Chondrocyte (in vitro differentiated cells): ENCODE data around the gene PADI2. TPM values are rescaled to one million over a fixed set of nuclear protein-coding genes. Genes with fewer than 3 reads are reported as not detected.

Experiments
- DNase-seq: peaks from one replicate; pipeline ENCODE4 v3.0.0; 2021; ENCODE audit warnings: mixed read lengths, low spot score
- H3K27ac Mint-ChIP-seq: one replicate; pipeline ENCODE4 v1.8.0; 2021; ENCODE audit warnings: mild to moderate bottlenecking, moderate library complexity, mixed read lengths; ENCODE audit not compliant: unreplicated experiment
- H3K27me3 Mint-ChIP-seq: 2 replicates; pipeline ENCODE4 v1.8.0; 2021; ENCODE audit warnings: low read depth, mixed read lengths
- H3K36me3 Mint-ChIP-seq: 2 replicates; pipeline ENCODE4 v1.8.0; 2021; ENCODE audit warnings: low read depth, mixed read lengths
- H3K4me1 Mint-ChIP-seq: 2 replicates; pipeline ENCODE4 v1.8.0; 2021; ENCODE audit warnings: low read depth, mild to moderate bottlenecking, mixed read lengths
- H3K4me3 Mint-ChIP-seq: one replicate; pipeline ENCODE4 v1.8.0; 2021; ENCODE audit warnings: mild to moderate bottlenecking, moderate library complexity, mixed read lengths; ENCODE audit not compliant: unreplicated experiment
- H3K9me3 Mint-ChIP-seq: 2 replicates; pipeline ENCODE4 v1.8.0; 2021; ENCODE audit warnings: low read depth, mixed read lengths
- CTCF ChIP-seq: fragments of 200-600 bp; sonication (generic); IDR thresholded peaks from 2 replicates; pipeline ENCODE4 v1.5.0; 2021; ENCODE audit warnings: antibody characterized with exemption, mild to moderate bottlenecking, moderate library complexity
- total RNA-seq: library from RNA; stranded (reverse); gene quantifications from 3 replicates; pipeline ENCODE4 v1.2.1, GENCODE V29; 2021

Gene PADI2
- total RNA-seq, 1 donor from 2014 or later, result 74.9 TPM

GRCh38 chr1:17030206-17030605, 89.0 kb downstream of the PADI2 start:
- TF ChIP-seq CTCF, result no peak
- peaks cover 20% of the 10 kb centered on the region for H3K36me3 Mint-ChIP-seq
- no peak overlapping the region for H3K27ac Mint-ChIP-seq

GRCh38 chr1:17028662-17029188, 90.5 kb downstream of the PADI2 start:
- H3K27ac Mint-ChIP-seq, result no peak overlapping the region
- H3K4me3 Mint-ChIP-seq, result no peak overlapping the region
- no peak for TF ChIP-seq CTCF
- peaks cover 29% of the 10 kb centered on the region for H3K36me3 Mint-ChIP-seq
- H3K4me1 Mint-ChIP-seq, result peaks cover 6% of the 10 kb centered on the region
- DNase-seq, result no peak
- H3K27me3 Mint-ChIP-seq, result no peaks in the 10 kb centered on the region
- no peaks in the 10 kb centered on the region for H3K9me3 Mint-ChIP-seq

More at GRCh38 chr1:17030206-17030605, 89.0 kb downstream of the PADI2 start:
- no peaks in the 10 kb centered on the region for H3K27me3 Mint-ChIP-seq
- no peak for DNase-seq
- H3K9me3 Mint-ChIP-seq, result no peaks in the 10 kb centered on the region
- H3K4me3 Mint-ChIP-seq, result no peak overlapping the region
- peaks cover 6% of the 10 kb centered on the region for H3K4me1 Mint-ChIP-seq

- TF ChIP-seq CTCF, result no peak
- Mint-ChIP-seq H3K4me3 (no peak overlapping the region), H3K27ac (no peak overlapping the region), H3K36me3 (peaks cover 32% of the 10 kb centered on the region), H3K27me3 (no peaks in the 10 kb centered on the region), H3K9me3 (no peaks in the 10 kb centered on the region), H3K4me1 (peaks cover 6% of the 10 kb centered on the region)
- DNase-seq, result no peak
Observed at GRCh38 chr1:17027900-17028299, 91.4 kb downstream of the PADI2 start.

- peaks cover 33% of the 10 kb centered on the region for H3K36me3 Mint-ChIP-seq
- no peak overlapping the region for H3K4me3 Mint-ChIP-seq
- no peak for TF ChIP-seq CTCF
- no peaks in the 10 kb centered on the region for H3K27me3 Mint-ChIP-seq
- H3K27ac Mint-ChIP-seq, result no peak overlapping the region
- DNase-seq, result no peak
- H3K4me1 Mint-ChIP-seq, result peaks cover 6% of the 10 kb centered on the region
- H3K9me3 Mint-ChIP-seq, result no peaks in the 10 kb centered on the region
Observed at GRCh38 chr1:17027403-17027802, 91.8 kb downstream of the PADI2 start.

- no peak overlapping the region for H3K27ac Mint-ChIP-seq
- no peaks in the 10 kb centered on the region for H3K27me3 Mint-ChIP-seq
- H3K4me3 Mint-ChIP-seq, result no peak overlapping the region
- H3K9me3 Mint-ChIP-seq, result no peaks in the 10 kb centered on the region
- TF ChIP-seq CTCF, result no peak
- H3K4me1 Mint-ChIP-seq, result peaks cover 6% of the 10 kb centered on the region
- DNase-seq, result no peak
- H3K36me3 Mint-ChIP-seq, result peaks cover 44% of the 10 kb centered on the region
Observed at GRCh38 chr1:17024721-17025120, 94.5 kb downstream of the PADI2 start.
